Cerebellar cortex (tissue), 1 donor: ENCODE measurements around the gene RAPSN.
A peak's percentile ranks its signal among the peaks of the same experiment; 100 is the strongest.

ENCODE experiments used
- DNase-seq: peaks from one replicate; pipeline ENCODE4 v3.0.0-alpha.2; 2015; ENCODE audit warnings: low spot score

RAPSN gene

GRCh38 chr11:47448566-47449427 is at the start of gene RAPSN:
Gene RAPSN, minus strand, starts transcription at chr11:47449136. Its CDS starts 172 bp downstream, at chr11:47448964.
- no peak for DNase-seq

GRCh38 chr11:47498149-47498548 is 49.2 kb upstream of the RAPSN start:
- DNase-seq, result no peak

- no peak for DNase-seq
These were observed 47.9 kb upstream of the RAPSN start for GRCh38 chr11:47496808-47497207.

- DNase-seq, result no peak
These were observed 46.9 kb upstream of the RAPSN start for GRCh38 chr11:47495856-47496217.

- no peak for DNase-seq
These were observed 46.3 kb upstream of the RAPSN start for GRCh38 chr11:47495011-47495855.

GRCh38 chr11:47489395-47489755 is 40.4 kb upstream of the RAPSN start:
- DNase-seq, result no peak

GRCh38 chr11:47488674-47489394 is 39.9 kb upstream of the RAPSN start:
- DNase-seq, result no peak

GRCh38 chr11:47488111-47488510 is 39.2 kb upstream of the RAPSN start:
- no peak for DNase-seq

GRCh38 chr11:47487421-47487820 is 38.5 kb upstream of the RAPSN start:
- no peak for DNase-seq

- DNase-seq, result no peak
These were observed 36.2 kb upstream of the RAPSN start for GRCh38 chr11:47485107-47485506.

GRCh38 chr11:47483457-47483856 is 34.5 kb upstream of the RAPSN start:
- no peak for DNase-seq

- no peak for DNase-seq
These were observed 31.8 kb upstream of the RAPSN start for GRCh38 chr11:47480762-47481161.

GRCh38 chr11:47478651-47479329 is 29.9 kb upstream of the RAPSN start:
- no peak for DNase-seq

GRCh38 chr11:47477753-47478152 is 28.8 kb upstream of the RAPSN start:
- no peak for DNase-seq

- DNase-seq, result no peak
These were observed 28.4 kb upstream of the RAPSN start for GRCh38 chr11:47477323-47477722.

GRCh38 chr11:47470671-47471070 is 21.7 kb upstream of the RAPSN start:
- DNase-seq, result no peak

- peak; percentile 88 for DNase-seq
These were observed 20.6 kb upstream of the RAPSN start for GRCh38 chr11:47469361-47470179.

- no peak for DNase-seq
These were observed 19.8 kb upstream of the RAPSN start for GRCh38 chr11:47468598-47469214.

- DNase-seq, result peak; percentile 78
These were observed 18.4 kb upstream of the RAPSN start for GRCh38 chr11:47467357-47467756.

GRCh38 chr11:47466701-47467250 is 17.8 kb upstream of the RAPSN start:
- peak; percentile 71 for DNase-seq
